NCI-H748 (cell line): ENCODE data around the gene PIP5K1B.

Source experiments
- DNase-seq: peaks from one replicate; lab custom pipeline; 2025; ENCODE audit not compliant: unreplicated experiment; lab: John Stamatoyannopoulos, UW

Gene PIP5K1B

DNA sequence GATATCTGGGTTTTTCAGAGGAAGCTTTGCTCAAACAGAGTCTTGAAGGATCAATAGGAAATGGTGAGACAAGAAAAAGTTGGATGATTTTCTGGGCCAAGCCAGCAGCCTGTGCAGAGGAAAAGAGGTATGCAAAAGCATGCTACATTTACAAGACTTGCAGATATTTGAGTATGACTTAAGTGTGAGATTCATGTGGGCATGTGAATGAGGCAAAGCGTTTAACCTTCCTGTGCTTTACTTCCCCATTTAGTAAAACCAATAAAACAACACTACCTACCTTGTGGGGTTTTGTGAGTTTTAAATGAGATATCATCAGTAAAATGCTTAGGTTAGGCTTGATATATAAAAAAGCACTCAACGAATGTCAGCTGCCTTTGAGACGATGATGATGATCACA is 58.1 kb downstream of the PIP5K1B start:
- DNase-seq, result no peak

DNA sequence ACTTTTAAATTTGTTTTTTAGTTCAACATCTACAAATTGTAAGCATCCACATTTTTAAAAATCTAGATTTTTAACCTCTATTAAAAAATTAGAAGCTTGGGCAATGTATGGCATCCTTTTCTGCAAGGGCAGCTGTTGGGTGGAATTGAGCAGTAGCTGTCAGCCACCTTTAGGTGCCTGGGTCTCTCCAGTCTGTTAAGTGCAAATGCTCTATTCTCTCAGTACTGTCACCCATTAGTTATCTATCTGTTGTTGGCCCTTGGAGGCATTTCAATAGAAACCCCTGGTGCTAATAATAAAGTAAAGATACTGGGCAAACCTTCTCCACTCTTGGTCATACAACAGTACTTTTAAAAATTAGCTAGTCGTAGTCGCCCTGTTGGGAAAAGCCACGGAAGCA is 63.6 kb downstream of the PIP5K1B start:
- no peak for DNase-seq

DNA sequence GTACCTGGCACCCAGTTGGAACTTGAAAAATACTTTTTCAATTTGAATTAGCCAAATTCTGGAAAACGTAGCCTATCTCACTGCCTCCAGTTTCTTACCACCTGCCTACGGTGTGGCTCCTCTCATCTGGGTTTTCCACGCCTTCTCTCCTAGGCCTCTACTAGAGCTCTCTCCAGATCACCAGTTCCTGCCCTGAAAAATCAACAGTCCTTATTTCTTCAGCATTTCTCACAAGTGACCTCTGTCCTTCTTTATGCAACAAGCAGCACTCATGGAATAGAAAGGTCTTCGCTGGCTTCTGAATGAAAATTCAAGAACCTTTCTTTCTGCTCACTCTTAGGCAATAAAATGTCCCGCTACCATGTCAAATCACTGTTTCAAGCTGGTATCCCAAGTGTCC is 64.8 kb downstream of the PIP5K1B start:
- no peak for DNase-seq

DNA sequence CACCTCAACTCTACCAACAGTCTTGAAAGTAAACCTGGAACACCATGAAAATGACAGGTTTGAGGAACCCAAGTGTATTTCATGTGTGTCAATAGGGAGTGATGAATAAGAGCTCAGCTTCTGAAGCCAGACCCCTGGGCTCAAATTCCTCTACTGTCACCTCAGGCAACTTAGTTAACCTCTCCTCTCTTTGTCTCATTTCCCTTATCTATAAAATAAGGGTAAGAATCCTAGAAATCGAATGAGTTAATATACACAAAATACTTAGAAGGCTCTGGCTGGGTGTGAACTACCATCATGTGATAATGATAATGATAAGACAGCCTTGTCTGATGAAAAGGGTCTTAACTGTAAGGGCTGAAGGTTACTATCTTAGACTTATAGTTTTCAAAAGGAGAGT is 66.3 kb downstream of the PIP5K1B start:
- DNase-seq, result no peak

DNA sequence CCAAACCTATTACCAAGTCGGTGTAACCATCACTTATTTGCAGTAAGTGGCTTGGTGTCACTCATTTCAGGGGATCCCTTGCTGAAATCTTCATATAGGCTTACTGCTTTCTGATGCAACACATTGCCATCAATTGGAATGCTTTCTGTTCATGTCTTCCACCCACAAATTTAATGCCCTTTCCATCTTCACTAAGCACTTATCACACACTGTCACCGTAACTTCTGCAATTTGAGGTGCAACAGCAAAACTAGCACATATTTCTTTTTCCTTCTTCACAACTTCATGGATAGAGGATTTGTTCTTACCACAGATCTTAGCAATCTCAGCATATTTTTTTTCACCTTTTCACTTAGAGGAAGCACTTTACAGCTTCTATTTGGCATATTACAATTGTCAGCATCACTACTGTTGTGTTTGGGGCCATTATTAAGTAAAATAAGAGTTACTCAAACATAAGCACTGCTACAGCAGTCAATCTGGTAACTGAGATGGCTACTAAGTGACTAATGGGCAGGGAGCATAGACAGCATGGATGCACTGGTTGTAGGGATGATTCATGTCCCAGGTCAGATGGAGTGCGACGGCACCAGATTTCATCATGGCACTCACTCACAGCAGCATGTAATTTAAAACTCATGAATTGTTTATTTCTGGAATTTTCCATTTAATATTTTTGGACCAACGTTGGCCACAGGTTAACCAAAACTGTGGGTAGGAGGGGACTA is 70.1 kb downstream of the PIP5K1B start:
- no peak for DNase-seq

DNA sequence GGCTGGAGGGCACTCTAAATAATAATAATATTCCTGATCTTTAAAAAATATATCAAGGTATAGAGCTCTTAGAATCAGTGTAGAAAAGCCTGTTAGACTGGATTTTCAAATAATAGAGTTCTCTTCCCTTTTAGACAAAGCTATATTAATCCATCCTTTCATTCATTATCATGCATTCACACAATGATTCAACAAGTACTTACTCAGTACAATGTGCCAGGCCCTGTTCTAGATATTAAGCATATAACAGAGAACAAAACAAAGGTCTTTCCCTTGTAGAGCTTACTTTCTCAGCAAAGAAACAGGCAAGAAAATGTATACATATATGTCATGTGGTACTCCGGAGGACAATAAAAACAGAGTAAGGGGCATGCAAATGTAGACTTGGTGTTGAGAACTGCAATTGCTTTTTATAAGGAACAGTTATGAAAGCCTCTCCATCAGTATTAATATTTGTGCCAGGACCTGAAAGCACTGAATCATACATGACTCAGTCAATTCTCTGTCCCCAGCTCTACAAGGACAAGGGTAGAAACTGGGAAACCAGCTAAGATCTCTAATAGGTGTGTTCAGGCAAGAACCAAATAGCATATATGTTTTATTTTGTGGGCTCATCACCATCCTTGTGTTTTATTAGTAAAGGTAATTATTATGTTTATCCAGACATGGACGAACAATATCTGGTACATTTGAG is 72.2 kb downstream of the PIP5K1B start:
- DNase-seq, result no peak

DNA sequence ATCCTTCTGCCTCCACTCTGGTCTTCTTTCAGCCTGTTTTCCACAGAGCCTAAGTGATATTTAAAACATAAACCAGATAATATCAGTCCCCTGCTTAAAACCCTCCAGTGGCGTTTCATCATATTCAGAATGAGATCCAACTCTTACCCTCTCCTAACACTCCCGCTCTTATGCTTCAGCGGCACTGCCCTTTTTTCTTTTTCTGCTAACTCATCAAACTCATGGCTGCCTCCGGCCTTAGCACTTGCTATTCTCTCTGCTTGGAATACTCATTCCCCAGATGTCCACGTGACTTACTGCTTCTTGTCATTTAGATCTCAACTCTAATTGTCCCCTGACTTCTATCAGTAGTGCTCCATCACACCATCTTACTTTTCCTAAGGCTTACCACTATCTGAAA is 73.6 kb downstream of the PIP5K1B start:
- DNase-seq, result no peak

DNA sequence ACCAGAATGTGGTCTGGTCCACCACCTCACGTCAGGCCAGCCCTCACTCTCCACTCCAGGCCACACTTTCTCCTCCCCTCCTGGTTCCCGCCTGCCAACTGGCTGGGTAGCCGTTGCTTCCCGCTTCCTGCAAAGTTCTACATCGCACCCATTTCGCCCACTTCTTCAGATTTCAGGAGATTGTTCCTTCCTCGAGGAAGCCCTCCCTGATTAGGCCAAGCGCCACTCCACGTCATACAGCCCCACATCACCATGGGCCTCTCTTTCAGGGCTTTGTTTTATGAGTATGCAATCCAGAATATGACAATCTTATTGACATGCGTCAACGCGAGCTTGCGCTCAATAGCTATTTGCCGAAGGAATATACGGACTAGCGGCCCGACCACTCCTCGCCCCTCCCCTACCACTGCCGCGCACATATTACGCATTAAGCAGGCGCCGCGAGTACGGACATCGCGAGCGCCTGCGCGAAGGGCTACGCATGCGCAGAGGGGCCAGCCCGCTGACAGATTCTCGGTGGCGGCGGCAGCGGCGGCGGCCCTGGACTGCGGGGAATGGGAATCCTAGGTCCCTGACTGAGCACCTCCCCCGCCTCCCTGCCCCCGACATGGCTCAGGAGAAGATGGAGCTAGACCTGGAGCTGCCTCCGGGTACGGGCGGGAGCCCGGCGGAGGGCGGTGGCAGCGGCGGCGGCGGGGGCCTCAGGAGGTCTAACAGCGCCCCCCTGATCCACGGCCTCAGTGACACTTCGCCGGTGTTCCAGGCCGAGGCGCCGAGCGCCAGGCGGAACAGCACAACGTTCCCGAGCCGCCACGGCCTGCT is 74.7 kb downstream of the PIP5K1B start:
- peak; percentile 96 for DNase-seq

DNA sequence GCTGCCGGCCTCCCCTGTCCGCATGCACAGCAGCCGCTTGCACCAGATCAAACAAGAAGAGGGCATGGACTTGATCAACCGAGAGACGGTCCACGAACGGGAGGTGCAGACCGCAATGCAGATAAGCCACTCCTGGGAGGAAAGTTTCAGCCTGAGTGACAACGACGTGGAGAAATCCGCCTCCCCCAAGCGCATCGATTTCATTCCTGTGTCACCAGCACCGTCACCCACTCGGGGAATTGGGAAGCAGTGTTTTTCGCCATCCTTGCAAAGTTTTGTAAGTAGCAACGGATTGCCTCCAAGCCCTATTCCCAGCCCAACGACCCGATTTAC is 75.3 kb downstream of the PIP5K1B start:
- DNase-seq, result no peak

DNA sequence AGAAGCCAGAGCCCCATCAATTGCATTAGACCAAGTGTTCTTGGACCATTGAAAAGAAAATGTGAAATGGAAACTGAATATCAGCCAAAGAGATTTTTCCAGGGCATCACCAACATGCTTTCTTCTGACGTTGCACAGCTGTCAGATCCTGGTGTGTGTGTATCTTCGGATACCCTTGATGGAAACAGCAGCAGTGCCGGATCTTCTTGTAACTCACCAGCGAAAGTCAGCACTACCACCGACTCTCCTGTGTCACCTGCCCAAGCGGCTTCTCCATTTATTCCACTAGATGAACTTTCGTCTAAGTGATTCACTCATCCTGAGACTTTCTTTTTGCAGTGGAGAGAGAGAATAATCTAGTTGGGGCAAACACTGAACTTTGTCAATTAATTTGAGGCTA is 75.7 kb downstream of the PIP5K1B start:
- peak; percentile 27 for DNase-seq

DNA sequence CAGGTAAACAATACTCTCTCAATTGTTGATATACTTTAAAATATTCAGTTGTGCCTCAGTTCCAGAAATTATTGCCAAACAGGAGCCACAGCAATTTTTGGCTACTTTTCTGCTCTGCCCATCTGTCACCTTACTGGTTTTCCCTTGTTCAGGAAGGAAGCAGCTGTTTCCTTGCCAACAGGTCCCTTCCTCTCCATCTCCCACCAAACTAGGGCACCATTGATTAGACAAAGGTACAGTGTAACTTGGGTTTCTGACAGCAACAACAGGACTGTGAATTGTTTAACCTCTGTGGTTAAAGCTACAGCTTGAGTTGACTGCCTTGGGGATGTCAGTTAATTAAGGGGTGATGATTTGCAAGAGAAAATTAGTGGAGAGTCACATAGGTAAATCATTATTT is 76.9 kb downstream of the PIP5K1B start:
- DNase-seq, result peak; percentile 18

DNA sequence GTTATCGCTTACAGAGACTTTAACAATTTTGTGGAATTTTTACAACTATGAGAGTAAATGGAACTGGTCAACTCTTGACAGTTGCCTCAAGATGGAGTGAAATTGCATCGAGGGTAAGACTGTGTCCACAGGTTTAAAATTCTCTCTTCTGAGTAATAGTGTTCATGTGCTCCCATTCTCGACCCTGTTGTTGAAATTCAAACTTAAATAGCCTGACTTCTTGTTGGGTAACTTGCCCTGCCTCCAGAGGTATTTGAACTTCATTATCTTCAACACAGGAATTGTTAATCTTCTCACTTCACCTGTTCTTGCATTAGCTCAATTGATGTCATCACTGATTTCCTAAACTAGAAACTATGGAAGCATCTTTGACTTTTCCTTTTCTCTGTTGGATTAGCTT is 77.5 kb downstream of the PIP5K1B start:
- no peak for DNase-seq

DNA sequence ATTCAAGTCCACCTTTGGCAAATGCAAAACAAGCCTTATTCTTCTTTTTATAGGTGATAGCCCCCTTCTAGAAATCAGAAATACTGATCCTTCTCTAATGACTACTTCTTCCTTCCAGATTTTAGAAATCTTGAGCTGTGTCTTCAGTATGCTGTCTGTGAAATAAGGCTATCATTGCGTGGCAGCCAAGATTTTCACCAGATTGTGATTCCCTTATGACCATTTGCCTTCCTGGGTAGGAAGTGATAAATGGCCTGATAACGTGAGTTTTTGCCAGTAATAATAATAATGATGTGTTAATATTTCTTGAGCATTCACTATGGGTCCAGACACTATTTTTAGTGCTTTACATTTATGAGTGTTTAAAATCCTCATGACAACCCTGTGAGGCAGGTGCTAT is 80.9 kb downstream of the PIP5K1B start:
- no peak for DNase-seq

DNA sequence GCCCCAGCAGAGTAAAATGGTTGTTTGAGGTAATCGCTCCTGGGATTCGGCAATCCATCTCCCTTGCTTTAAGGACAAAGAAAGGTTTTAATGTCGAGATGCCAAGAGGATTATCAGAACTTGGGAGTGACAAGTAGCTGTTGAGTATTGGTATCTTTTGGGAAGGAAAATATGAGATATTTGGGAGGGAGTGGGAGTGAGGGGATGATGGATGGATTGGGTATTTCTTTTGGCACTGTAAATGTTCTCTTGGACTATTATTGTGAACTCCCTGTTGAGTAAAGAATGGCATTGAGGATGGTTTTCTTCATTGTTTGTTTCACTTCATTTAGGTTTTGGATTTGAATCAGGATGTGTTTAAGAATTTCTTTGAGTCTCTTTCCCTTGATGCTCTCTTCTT is 86.1 kb downstream of the PIP5K1B start:
- DNase-seq, result no peak

DNA sequence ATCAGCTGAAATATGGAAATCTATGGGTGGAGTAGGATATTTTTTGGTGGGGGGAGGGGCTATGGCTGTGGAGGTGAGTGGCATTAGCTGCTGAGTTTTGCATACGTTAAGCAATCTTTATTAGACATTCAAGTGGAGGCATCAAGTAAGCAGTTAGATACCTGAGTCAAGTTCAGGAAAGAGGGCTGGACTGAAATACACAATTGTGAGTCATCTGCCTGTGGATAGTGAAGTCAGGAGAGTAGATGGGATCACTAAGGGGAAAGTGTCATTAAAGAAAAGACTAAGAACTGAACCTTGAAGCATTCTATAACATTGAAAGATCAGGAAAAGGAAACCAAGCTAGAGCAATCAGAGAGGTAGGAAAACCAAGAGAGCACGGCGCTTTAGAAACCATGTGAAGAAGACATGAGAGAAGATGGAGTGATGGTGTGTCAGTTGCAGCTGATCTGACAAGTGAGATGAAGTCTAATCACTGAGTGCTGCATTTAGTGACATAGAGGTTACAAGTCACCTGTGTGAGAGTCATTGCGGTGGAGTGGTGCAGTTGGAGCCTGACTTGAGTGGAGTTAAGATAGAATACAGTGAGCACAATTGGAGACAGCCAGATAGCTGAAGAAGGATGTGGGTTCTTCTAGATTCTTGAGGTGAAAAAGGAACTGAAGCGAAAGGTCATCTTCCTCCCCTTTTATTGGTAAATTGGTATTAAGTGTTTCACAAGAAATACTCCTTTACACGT is 88.7 kb downstream of the PIP5K1B start:
- no peak for DNase-seq

DNA sequence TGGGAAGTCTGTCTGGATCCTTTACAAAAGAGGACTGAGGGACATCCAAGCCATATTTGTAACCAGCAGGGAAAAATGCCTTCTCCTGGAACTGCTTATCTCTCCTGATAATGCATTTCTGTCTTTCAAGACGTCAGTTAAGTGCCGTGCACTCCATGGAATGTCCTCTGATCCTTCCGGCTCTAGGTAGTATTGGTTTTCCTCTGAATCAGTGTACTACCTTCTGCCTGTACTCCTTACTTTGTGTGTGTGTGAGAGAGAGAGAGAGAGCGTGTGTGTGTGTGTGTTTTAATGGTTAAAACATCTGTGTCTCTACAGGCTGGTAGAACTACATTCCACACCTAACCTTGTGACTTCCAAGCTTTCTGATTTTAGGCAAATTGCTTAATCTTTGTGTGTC is 89.9 kb downstream of the PIP5K1B start:
- no peak for DNase-seq

DNA sequence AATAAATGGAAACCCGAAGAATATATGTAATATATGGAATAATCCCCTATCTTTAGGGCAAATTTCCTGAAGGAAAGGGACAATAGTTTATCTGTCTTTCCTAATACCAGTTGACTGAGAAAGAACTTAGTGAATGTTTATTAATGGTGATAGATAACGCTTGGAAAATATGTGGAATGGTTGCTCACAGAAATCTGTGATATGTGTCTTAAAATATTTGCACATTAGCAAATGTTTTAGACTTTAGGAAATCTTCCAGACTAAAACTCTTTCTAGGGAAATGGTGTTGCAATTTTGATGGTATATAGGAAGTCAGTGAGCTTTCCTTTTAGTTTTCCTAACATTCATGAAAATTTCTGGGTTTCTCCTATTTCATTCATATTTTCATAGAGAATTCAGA is 90.4 kb downstream of the PIP5K1B start:
- DNase-seq, result no peak

DNA sequence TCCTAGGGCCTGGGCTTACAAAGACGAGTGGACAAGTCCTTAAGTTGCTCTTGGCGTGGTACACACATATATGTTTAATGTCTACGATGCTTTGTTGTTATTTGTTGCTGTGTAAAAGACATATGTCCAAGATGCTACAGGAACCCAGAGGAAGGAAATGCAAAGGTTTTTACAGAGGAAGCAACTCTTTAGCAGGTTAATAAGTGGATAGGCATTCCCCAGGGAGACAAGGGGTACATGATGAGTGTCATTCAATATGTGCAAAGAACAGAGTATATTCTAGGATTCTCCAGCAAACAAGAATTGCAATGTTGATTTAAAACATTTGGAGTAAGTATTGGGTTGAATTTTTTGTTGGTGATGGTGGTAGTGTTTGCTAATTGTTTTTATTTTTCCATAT is 92.1 kb downstream of the PIP5K1B start:
- no peak for DNase-seq

DNA sequence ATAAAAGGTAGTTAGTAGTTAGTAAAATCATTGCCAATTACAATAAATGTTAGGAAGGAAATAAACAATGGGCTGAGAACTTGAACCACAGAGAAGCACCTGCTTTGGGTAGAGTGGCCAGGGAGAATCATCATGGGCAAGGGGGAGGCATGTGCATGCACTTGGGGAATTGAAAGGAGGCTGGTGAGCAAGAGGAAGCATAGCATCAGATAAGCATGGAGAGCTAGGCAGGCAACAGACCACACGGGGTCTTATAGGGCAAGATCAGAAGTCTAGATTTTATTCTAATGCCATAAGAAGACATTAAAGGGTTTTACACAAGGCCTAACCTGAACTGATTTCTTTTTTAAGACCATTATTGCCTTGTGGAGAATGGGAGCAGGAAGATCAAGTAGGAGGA is 93.4 kb downstream of the PIP5K1B start:
- no peak for DNase-seq

DNA sequence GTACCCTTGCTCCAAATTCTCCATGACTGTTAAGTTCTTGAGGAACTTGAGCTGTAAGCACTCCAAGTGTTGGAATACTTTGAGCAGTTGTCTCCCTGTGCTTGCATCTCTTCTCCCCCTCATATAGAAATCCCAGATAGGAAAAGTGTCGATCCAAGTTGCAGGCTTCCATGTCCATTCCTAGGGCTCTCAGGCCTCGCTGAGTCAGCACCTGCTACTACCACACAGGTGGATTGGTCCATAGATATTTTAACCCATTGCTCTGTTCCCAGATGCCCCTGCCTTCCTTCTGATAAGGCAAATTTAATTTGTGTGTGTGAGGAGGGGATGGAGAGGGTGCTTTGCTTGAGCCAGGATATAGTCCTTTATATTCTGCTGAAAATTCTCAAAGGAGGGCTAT is 95.8 kb downstream of the PIP5K1B start:
- DNase-seq, result no peak

DNA sequence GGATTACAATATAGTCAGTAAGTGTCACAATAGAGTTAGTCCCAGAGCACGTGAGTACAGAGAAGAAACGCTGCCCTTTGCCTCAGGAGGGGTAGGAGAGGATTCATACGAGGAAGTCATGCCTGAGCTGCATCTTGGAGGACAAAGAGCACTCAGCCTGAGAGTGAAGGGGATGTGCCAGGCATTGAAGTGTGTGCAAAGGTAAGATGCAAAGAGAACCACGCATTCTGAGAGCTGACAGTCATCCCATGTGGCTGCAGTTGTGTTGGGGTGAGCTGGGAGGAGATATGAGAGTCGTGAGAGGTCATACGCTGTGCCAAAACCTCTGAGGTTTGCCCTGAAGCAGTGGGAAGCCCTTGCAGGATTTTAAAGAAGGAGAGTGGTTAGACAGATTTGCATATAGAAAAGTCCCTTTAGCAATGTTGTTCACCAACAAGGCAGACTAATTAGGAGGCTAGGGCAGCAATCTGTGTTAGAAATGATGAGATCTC is 97.5 kb downstream of the PIP5K1B start:
- no peak for DNase-seq
